Inferior parietal cortex (tissue), 1 donor: ENCODE results near the gene CFAP46.
"Not testable (repeated sequence)": the region's sequence is repeated elsewhere in the genome, so short reads cannot be mapped to it uniquely, and the experiment has no call there.

Source experiments
- DNase-seq: peaks from one replicate; pipeline ENCODE4 v3.0.0-alpha.2; 2016; ENCODE audit errors: extremely low spot score

CFAP46 gene

DNA sequence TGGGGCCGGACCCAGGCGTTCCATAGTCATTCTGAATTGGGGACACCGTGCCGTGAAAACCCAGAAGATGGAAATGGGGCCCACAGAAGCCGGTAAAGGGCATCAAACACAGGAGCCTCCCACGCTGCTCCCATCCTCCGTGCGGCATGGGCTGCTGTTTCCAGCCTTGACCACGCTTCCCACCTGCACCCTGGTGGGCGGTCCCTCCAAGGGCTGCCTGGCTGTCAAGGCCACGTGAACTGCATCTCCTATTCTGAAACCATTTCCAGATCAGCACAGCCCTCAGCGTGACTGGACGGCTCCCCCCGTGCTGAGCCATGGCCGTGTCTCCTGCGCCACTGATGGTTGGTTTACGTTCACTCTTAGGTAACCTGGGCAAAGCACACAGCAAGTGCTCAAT, 14.1 kb downstream of the CFAP46 start:
- DNase-seq, result no peak

GRCh38 chr10:132927824-132928223, 14.5 kb downstream of the CFAP46 start:
- DNase-seq, result no peak

- no peak for DNase-seq
Measured at GRCh38 chr10:132926777-132927650, 15.4 kb downstream of the CFAP46 start.

- no peak for DNase-seq
Measured at GRCh38 chr10:132926070-132926469, 16.3 kb downstream of the CFAP46 start.

DNA sequence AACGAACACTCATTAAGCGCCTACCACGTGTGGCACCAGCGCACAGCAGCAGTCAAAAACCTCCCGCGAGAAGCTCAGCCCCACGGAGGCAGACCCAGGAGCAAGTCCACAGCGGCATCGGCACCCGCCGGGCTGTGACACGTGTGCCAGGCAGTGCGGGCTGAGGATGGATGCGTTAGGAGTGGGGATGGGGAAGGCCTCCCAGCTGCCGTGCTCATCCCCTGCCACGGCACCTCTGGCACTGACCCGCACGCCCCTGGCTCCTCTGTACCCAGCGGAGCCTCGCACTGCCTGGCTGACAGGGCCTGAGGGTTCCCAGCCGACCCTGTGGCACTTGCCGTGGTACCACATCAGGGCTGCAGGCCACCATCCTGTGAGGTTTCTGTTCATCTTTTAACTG, 16.8 kb downstream of the CFAP46 start:
- DNase-seq, result no peak

GRCh38 chr10:132925071-132925561, 17.3 kb downstream of the CFAP46 start:
- DNase-seq, result no peak

DNA sequence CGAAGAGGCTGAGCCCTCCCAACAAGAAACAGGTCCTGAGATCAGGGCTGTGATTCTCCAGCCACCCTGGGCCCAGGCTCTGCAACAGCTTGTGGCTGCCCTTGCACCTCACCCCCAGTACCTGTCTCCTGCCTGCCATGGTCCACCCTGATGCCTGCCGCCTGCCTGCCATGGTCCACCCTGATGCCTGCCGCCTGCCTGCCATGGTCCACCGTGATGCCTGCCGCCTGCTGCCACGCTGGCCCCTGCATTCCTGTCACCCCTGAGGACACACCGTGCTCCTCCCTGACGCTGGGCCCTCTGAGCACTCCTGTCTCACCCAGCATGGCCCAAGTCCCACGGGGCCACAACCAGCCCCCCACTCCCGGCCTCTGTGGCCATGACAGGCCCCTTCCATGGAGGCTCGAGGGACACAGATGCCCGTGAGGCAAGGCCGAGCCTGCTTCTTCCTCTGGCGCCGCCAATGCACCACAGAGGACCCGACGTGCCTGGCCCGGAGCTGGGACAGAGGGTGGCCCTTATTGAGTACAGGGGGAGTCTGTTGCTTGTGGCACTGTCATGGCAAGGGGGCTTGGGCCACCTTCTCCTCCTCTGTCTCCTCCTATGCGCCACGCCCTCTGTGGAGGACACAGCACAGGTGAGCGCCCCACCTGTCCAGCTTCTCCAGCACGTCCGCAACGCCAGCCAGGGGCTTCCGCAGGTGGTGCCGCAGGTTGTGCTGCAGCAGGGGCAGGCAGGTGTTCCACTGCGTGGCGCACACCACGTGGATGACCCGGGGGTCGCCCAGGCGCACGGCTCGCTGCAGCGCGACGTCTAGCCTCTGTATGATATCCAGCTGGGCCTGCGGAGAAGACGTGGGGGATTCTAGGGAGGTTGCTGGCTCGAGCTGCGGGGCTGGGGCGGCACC, 18.1 kb downstream of the CFAP46 start:
- no peak for DNase-seq

DNA sequence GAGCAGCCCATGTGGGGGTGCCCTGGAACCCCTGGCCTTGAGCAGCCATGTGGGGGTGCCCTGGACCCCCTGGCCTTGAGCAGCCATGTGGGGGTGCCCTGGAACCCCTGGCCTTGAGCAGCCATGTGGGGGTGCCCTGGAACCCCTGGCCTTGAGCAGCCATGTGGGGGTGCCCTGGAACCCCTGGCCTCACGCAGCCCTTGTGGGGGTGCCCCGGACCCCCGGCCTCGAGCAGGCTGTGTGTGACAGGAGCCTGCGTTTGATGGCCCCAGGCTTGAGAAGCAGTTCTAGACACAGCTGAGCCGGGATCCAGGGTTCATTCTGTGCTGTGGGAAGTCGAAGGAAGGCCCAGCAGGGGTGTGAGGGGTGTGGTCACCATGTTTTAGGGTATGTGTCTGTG, 19.0 kb downstream of the CFAP46 start:
- DNase-seq, result not testable (repeated sequence)

- DNase-seq, result no peak
Measured at GRCh38 chr10:132922872-132923271, 19.5 kb downstream of the CFAP46 start.

- no peak for DNase-seq
Measured at GRCh38 chr10:132921818-132922807, 20.3 kb downstream of the CFAP46 start.

GRCh38 chr10:132921086-132921485, 21.3 kb downstream of the CFAP46 start:
- DNase-seq, result no peak

DNA sequence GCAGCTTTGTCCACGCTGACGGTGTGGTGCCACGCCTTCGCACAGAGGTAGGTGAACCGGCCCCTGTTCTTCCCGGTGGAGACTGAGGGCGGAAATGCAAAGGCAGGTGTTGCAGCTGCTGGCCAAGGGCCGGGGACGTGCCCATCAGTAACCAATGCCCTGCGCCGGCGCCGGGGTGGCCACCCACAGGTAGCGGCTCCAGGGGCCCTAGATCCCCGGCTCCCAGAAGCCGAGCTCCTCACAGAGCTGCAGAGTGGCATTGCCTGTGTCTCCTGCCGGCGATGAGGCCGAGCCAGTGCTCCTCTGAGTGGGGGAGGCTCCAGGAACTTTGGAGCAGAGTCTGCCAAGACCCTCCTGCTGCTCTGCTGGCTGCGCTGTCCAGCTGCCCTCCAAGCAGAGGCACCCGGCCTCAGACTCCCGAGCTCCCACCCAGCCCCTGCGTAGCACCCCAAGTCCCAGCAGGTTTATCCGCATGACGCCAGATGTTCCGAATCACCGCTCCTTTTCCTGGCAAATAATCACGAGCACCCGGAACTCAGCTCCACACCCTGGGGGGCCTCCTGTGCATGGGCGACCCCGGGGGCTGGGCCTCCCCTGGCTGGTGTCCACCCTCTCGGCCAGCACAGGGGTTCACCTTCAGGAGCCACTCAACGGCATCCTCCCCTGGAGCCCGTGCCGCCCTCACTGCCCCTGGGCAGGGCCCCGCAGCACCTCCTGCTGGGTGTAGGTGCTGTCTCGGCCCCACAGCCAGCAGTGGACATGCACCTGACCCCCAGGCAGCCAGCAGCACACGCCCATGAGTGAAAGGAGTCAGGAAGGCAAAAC, 22.1 kb downstream of the CFAP46 start:
- DNase-seq, result no peak

DNA sequence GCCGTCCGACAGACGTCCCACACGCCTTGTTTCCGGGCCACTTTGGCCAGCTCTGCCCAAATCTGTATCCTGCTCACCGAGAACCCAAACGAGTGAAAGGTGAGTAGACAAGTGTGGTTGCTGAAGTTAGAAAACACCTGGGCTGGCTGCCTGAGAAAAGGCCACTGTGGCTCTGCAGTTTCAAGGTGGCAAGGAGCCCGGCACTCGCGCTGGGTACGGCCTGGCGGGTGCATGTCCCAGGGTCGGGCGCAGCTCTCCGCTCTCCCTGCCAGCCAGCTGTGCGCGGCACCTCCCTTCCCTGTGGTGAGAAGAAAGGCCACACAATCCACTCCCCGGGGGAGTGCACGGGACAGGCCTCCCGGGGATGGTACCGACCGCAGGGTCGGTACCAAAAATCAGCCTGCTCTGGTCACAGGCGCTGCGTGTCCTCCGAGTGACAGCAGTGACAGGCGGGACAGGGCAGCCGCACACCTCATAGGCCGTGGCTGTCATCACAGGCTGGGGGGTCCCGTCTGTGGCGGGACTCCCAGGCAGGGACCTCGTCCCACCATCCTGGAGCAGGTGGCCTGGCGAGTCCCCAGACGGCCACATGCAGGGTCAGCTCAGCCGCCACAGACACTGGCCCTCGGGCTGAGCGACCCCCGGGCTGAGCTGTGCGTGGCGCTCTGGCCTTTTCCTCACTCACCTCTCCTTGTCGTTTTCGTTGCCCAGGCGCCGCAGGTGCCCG, 22.8 kb downstream of the CFAP46 start:
- no peak for DNase-seq

DNA sequence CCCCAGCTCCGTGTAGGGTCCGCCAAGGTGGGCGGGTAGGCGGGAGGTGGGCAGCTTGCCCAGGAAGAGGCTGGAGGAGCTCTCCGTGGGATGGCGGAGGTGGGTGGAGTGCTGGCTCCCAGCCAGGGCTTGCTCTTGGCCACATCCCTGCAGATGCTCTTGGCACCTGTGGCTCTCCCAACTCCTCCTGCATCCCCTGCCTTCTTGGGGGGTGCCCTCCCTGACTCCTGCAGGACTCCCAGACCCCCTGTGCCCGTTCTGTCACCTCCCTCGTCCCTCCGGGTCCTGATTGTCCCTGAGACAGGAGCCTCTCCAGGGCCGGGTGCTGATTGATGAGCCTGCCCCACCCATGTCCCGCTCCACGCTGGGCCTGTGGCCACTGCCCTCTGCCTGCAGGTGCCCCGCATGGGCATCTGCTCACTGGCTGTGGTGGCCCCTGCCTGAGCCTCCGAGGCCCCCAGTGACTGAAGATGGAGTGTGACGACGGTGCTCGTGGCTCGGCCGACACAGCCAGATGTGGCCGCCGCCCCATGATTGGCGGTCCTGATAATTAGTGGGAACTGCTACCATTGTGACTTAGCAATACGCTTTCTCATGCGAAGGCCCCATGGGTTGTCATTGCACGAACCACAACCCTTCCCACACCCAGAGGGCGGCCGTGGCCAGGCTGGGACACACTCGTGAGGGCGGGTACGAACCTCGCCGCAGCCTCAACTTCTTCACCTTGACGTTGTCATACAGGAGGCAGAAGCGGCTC, 23.6 kb downstream of the CFAP46 start:
- no peak for DNase-seq

DNA sequence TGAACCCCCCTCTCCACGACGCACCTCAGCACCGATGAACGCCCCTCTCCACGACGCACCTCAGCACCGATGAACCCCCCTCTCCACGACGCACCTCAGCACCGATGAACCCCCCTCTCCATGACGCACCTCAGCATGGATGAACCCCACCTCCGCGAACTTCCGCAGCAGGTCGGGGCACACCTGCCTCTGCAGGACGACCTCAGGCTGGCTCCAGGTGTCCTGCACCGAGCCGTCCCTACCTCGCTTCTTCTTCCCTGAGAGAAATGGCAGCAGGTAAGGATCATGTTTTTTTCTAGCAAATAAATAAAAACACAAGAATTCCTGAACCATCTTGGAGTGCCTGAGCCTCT, 24.1 kb downstream of the CFAP46 start:
- DNase-seq, result no peak

DNA sequence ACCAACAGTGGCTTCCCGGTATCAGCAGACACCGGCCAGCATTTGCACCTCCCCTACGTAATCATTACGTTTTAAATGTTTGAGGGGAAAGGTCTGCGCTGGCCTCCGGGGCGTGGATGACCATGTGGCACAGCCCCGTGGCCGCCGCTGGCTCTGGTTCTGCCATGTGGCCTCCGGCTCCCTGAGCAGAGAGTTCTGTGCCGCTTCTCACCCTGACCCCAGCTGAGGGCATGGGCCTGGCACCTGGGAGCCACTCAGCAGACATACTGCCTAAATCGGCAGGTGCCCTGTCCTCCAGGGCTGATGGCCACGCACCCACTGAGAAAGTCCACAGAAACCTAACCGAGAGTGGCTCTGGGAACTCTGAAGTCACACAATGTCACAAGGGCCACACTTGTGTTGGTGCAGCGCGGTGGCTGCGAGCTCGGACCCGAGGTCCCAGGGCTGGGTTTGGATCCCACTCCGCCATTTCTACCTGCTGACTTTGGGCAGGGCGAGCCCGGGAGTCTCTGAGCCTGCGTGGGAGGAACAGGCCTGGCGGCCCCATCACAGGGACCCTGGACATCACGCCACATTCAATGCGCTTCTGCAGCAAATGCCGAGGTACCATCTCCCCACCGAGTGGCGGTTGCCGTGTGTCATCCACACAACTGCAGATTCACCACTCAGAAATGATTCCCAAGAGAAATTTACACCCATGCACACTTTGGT, 25.3 kb downstream of the CFAP46 start:
- DNase-seq, result no peak

- no peak for DNase-seq
Measured at GRCh38 chr10:132916421-132916841, 25.9 kb downstream of the CFAP46 start.

DNA sequence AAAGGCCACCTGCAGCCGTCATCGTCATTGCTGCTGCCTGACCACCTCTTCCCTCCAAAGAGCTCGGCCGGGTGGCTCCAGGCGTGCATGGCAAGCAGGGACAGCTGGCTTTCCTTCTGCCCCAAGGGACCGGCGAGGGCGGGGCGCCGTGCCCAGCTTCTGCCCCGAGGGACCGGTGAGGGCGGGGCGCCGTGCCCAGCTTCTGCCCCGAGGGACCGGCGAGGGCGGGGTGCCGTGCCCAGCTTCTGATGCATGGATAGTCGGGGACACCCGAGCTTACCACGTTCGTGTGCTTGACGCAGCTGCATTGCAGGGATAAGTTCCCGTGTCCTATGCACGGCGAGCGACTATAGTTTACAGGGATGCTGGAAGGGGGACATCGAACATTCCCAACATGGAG, 27.0 kb downstream of the CFAP46 start:
- no peak for DNase-seq
